Sigmoid colon (tissue), 4 donors: ENCODE measurements around the gene CRELD2.

Experiments
- EP300 ChIP-seq, 4 donors: sonication (generic); formaldehyde crosslinking; IDR thresholded peaks; one replicate each; pipeline ENCODE4 v1.6.1; 2017; ENCODE audit warnings: antibody characterized with exemption in 4 of 4
- POLR2A ChIP-seq, 2 donors: fragments of 450-650 bp; IDR thresholded peaks; one replicate each; pipeline ENCODE4 v1.6.1; 2016; ENCODE audit warnings: antibody characterized with exemption in 2 of 2, mild to moderate bottlenecking in 2 of 2, moderate library complexity in 2 of 2
- POLR2AphosphoS5 ChIP-seq, 4 donors: sonication (generic); formaldehyde crosslinking; IDR thresholded peaks; one replicate each; pipeline ENCODE4 v1.6.1; 2017; ENCODE audit warnings: antibody characterized with exemption in 4 of 4
- TF ChIP-seq, protein P1 (sequence below), 4 experiments: fragments of 450-650 bp in 3 of 4; fragments of 200-600 bp in 1 of 4; IDR thresholded peaks; one replicate each; pipeline ENCODE4 v1.5.1; 2016 to 2019; ENCODE audit warnings: antibody characterized with exemption in 4 of 4, mild to moderate bottlenecking in 3 of 4, moderate library complexity in 2 of 4

DNA sequence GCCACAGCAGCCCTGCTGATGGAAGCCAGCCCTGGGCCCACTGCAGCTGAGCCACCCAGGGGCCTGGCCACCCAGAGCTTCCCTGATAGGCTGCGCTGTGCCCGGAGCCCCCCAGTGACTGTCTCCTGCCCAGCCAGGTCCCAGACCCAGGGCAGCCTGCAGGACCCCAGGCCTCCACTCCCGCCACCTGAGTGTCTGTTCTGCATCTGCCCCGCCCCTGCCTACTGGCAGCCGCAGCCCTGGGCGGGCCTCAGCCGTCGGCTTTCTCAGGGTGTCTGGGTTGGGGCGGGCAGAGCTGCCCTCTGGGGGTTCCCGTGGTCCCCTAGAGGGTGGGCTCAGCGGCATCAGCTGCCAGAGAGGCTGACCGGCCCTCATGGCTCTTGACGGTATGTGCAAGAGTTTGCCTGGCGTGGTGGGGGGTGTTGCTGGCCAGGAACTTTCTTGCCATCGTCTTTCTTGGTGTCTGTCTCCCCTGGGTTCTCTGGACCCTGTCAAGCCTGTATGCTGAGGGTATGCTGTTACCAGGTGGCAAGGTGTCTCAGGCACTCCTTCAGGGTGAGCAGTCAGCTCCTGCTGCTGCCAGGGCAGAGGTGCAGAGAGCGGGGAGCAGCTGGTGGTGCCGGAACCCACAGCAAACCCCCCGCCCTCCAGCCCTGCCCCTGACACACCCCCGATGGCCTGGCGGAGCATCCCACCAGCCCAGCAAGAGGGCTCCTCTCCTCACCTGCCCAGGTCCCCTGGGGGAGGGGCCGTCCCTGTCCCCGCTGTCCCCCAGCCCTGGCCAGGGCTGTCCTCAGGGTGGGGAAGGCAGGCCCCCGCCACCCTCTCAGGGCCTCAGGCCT, 29.9 kb downstream of the CRELD2 start:
- TF ChIP-seq POLR2AphosphoS5 (IDR thresholded peaks at IDR 0.05) (no peak), POLR2A (IDR thresholded peaks at IDR 0.05) (no peak), EP300 (IDR thresholded peaks at IDR 0.05) (no peak)
- TF ChIP-seq, protein P1, sequence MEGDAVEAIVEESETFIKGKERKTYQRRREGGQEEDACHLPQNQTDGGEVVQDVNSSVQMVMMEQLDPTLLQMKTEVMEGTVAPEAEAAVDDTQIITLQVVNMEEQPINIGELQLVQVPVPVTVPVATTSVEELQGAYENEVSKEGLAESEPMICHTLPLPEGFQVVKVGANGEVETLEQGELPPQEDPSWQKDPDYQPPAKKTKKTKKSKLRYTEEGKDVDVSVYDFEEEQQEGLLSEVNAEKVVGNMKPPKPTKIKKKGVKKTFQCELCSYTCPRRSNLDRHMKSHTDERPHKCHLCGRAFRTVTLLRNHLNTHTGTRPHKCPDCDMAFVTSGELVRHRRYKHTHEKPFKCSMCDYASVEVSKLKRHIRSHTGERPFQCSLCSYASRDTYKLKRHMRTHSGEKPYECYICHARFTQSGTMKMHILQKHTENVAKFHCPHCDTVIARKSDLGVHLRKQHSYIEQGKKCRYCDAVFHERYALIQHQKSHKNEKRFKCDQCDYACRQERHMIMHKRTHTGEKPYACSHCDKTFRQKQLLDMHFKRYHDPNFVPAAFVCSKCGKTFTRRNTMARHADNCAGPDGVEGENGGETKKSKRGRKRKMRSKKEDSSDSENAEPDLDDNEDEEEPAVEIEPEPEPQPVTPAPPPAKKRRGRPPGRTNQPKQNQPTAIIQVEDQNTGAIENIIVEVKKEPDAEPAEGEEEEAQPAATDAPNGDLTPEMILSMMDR (IDR thresholded peaks at IDR 0.05): no peak
